Measurements from ENCODE around the gene CEP170B.

DNA sequence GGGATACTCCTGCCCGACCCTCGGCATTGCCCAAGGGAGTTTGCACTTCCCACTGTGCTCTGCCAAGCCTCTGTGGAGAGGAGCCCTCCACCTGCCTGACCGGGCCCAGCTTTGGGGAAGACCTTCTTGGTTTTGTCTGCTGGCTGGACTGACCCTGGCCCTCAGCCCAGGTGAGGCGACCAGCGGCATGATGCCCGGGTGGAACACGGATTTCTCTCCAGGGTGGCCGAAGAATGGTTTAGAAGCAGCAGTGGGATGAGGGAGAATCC, 48.5 kb upstream of the CEP170B start:
- no peak for TF ChIP-seq EZH2phosphoT487 (IDR thresholded peaks at IDR 0.05; ENCODE audit: borderline replicate concordance)
- no peak for TF ChIP-seq CTCF (conservative IDR thresholded peaks at IDR 0.05; ENCODE audit: low read length)

Measured in Loucy (cell line).